ENCODE data around the gene CLMN. TPM values are rescaled to one million over a fixed set of nuclear protein-coding genes. Genes with fewer than 3 reads are reported as not detected.

Gene CLMN
- total RNA-seq, 1 experiment from 2014 or later = 33.4 TPM

- Histone ChIP-seq H4K20me1 (ENCODE audit: insufficient read depth) (peaks cover 11% of the 10 kb centered on the region; the same call in 1 of the 2 replicates), H3K36me3 (ENCODE audit: control insufficient read depth in 1 of 2, insufficient read depth in 2 of 2, low read length in 2 of 2) (no peaks in the 10 kb centered on the region), H3K27me3 (ENCODE audit: insufficient read depth, low read length) (no peaks in the 10 kb centered on the region), H3K9ac (ENCODE audit: low read length) (no peak overlapping the region), H2AFZ (ENCODE audit: low read depth, low read length, poor library complexity, severe bottlenecking) (no peak overlapping the region), H3K4me2 (ENCODE audit: low read length) (no peak overlapping the region), H3K4me1 (ENCODE audit: control insufficient read depth in 1 of 2, insufficient read depth in 2 of 2, low read length in 2 of 2) (no peaks in the 10 kb centered on the region), H3K9me2 (ENCODE audit: insufficient read depth) (no peaks in the 10 kb centered on the region), H3K27ac (ENCODE audit: low read depth, low read length) (no peak overlapping the region), H3K79me2 (ENCODE audit: insufficient read depth, low read length) (peaks cover 100% of the 10 kb centered on the region), H3K4me3 (replicated peaks in 1 of 2; ENCODE audit: low read depth in 1 of 2, low read length in 2 of 2) (no peak overlapping the region), H3K9me3 (ENCODE audit: control insufficient read depth in 1 of 2, insufficient read depth in 1 of 2, low read depth in 1 of 2, low read length in 2 of 2) (no peaks in the 10 kb centered on the region; a peak in 1 of 4 replicates)
- ATAC-seq (no peak), DNase-seq (ENCODE audit: low read depth, low spot score) (no peak)
- TF ChIP-seq ELF1 (IDR thresholded peaks at IDR 0.05; ENCODE audit: borderline replicate concordance, low read depth) (no peak), POLR2AphosphoS5 (IDR thresholded peaks at IDR 0.05; ENCODE audit: low read depth, low read length) (no peak), JUND (IDR thresholded peaks at IDR 0.05) (no peak), FOSL1 (IDR thresholded peaks at IDR 0.05; ENCODE audit: low read depth) (no peak), POLR2A (IDR thresholded peaks at IDR 0.05; ENCODE audit: borderline replicate concordance, extremely low read depth, insufficient read depth, insufficient read length) (no peak), RAD21 (IDR thresholded peaks at IDR 0.05; ENCODE audit: low read depth) (no peak), EZH2phosphoT487 (IDR thresholded peaks at IDR 0.05; ENCODE audit: borderline replicate concordance) (no peak), CTCF (IDR thresholded peaks at IDR 0.05 in 2 of 3, conservative IDR thresholded peaks at IDR 0.05 in 1 of 3; ENCODE audit: borderline replicate concordance in 1 of 3, insufficient read depth in 1 of 3, low read depth in 2 of 3, low read length in 2 of 3) (no peak), SP1 (IDR thresholded peaks at IDR 0.05; ENCODE audit: low read depth) (no peak), ZNF274 (IDR thresholded peaks at IDR 0.05; ENCODE audit: low read depth, low read length) (no peak), SRF (IDR thresholded peaks at IDR 0.05; ENCODE audit: low read depth) (no peak), EGR1 (IDR thresholded peaks at IDR 0.05; ENCODE audit: low read depth) (no peak), YY1 (IDR thresholded peaks at IDR 0.05; ENCODE audit: extremely low read depth, insufficient replicate concordance, low read depth, low read length) (no peak), TCF7L2 (IDR thresholded peaks at IDR 0.05; ENCODE audit: borderline replicate concordance, extremely low read depth, insufficient read depth, insufficient read length) (no peak), EZH2 (IDR thresholded peaks at IDR 0.05) (no peak), ZFX (IDR thresholded peaks at IDR 0.05) (no peak), SIN3A (IDR thresholded peaks at IDR 0.05; ENCODE audit: low read depth) (no peak)
- TF ChIP-seq, protein P1, sequence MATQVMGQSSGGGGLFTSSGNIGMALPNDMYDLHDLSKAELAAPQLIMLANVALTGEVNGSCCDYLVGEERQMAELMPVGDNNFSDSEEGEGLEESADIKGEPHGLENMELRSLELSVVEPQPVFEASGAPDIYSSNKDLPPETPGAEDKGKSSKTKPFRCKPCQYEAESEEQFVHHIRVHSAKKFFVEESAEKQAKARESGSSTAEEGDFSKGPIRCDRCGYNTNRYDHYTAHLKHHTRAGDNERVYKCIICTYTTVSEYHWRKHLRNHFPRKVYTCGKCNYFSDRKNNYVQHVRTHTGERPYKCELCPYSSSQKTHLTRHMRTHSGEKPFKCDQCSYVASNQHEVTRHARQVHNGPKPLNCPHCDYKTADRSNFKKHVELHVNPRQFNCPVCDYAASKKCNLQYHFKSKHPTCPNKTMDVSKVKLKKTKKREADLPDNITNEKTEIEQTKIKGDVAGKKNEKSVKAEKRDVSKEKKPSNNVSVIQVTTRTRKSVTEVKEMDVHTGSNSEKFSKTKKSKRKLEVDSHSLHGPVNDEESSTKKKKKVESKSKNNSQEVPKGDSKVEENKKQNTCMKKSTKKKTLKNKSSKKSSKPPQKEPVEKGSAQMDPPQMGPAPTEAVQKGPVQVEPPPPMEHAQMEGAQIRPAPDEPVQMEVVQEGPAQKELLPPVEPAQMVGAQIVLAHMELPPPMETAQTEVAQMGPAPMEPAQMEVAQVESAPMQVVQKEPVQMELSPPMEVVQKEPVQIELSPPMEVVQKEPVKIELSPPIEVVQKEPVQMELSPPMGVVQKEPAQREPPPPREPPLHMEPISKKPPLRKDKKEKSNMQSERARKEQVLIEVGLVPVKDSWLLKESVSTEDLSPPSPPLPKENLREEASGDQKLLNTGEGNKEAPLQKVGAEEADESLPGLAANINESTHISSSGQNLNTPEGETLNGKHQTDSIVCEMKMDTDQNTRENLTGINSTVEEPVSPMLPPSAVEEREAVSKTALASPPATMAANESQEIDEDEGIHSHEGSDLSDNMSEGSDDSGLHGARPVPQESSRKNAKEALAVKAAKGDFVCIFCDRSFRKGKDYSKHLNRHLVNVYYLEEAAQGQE (IDR thresholded peaks at IDR 0.05; ENCODE audit: low read depth) = no peak
- TF ChIP-seq, protein P2, sequence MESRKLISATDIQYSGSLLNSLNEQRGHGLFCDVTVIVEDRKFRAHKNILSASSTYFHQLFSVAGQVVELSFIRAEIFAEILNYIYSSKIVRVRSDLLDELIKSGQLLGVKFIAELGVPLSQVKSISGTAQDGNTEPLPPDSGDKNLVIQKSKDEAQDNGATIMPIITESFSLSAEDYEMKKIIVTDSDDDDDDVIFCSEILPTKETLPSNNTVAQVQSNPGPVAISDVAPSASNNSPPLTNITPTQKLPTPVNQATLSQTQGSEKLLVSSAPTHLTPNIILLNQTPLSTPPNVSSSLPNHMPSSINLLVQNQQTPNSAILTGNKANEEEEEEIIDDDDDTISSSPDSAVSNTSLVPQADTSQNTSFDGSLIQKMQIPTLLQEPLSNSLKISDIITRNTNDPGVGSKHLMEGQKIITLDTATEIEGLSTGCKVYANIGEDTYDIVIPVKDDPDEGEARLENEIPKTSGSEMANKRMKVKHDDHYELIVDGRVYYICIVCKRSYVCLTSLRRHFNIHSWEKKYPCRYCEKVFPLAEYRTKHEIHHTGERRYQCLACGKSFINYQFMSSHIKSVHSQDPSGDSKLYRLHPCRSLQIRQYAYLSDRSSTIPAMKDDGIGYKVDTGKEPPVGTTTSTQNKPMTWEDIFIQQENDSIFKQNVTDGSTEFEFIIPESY (IDR thresholded peaks at IDR 0.05; ENCODE audit: extremely low read depth, insufficient replicate concordance, low read length) = no peak
- no TSS peak for BruUV-seq (replicated peaks)
- intact Hi-C loops (cut with micrococcal nuclease) = no loop called here
- RAD21 ChIA-PET (ENCODE audit: low non-redundant PET in 1 of 2, low total read pairs in 2 of 2, uncharacterized antibody in 2 of 2, unreplicated experiment in 2 of 2) = no interaction called here
- CTCF ChIA-PET = no interaction called here
- POLR2A ChIA-PET = no interaction called here
Observed at GRCh38 chr14:95143808-95144620, 175.7 kb downstream of the CLMN start.
